ENCODE measurements around the gene RNF5.
A peak's percentile ranks its signal among the peaks of the same experiment; 100 is the strongest.

RNF5 gene

DNA sequence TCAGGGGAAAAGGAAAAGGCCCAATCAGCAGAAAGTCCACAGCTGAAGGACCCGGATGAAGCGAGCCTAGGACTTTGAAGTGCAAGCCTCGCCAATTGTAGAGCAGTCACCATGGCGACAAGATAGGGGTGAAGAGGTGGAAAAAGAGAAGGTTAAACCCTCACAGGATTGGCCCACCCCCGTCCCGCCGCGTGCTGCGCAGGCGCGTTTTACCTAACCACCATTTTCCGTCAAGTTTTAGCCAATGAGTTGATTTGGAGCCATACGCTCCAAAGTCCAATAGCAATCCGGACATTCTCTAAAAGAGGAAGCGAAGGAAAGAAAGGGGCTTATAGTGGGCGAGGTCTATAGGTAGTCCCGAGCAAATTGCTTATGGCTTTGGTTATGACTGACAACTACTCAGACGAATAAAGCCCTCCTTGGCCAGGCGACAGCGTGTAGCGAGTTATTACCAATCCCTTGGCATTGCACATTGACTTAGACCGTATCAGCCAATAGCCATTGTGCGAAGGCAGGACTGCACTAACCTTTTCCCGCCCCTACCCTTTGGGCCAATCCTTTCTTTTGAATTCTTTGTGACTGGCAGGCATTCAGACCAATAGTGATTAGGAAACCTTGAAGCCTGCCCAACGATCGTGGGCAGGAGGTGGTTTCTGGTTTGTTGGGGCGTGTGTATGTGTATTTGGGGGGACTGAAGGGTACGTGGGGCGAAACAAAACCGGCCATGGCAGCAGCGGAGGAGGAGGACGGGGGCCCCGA, at the start of gene RNF5:
TSS of gene RNF5 (plus strand) at position 618 of the 759 bp plus-strand sequence. CDS start at position 725, 107 bp downstream.
- Mint-ChIP-seq H3K4me3 (peak within 1 kb of the TSS; percentile 93), H3K36me3 (ENCODE audit: low read depth) (peaks cover 23% of the 10 kb centered on the region), H3K9me3 (no peaks in the 10 kb centered on the region), H3K27ac (peak within 1 kb of the TSS; percentile 90), H3K4me1 (peaks cover 75% of the 10 kb centered on the region), H3K27me3 (ENCODE audit: low read depth, poor library complexity) (no peaks in the 10 kb centered on the region)
- DNase-seq = peak; percentile 89
- TF ChIP-seq, protein P1, sequence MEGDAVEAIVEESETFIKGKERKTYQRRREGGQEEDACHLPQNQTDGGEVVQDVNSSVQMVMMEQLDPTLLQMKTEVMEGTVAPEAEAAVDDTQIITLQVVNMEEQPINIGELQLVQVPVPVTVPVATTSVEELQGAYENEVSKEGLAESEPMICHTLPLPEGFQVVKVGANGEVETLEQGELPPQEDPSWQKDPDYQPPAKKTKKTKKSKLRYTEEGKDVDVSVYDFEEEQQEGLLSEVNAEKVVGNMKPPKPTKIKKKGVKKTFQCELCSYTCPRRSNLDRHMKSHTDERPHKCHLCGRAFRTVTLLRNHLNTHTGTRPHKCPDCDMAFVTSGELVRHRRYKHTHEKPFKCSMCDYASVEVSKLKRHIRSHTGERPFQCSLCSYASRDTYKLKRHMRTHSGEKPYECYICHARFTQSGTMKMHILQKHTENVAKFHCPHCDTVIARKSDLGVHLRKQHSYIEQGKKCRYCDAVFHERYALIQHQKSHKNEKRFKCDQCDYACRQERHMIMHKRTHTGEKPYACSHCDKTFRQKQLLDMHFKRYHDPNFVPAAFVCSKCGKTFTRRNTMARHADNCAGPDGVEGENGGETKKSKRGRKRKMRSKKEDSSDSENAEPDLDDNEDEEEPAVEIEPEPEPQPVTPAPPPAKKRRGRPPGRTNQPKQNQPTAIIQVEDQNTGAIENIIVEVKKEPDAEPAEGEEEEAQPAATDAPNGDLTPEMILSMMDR (IDR thresholded peaks at IDR 0.05) = no peak

DNA sequence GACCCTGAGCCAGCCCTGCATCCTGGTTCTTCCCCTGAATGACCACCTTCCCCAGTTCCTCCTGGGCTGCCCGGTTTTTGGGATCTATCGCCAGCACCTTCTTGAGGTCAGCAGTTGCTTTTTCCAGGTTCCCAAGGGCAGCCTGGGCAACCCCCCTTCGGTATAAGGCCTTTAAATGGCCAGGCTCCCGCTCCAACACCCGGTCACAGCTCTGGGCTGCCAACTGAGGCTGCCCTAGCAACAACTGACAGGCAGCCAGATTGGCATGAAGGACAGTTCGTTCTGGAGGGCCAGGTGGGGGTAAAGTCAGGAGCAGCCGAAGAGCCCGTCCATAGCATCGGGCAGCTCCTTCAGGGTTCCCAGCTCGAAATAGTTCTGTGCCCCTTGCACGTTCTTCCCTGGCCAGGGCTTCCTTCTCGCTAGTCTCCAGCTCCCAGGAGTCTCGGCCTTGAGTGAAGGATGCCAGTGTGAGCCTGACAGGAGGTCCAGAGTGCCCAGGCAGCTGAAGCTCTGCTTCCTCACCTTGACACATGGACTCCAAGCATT, 49.4 kb upstream of the RNF5 start:
- peaks cover 52% of the 10 kb centered on the region for H3K4me1 Mint-ChIP-seq
- peaks cover 14% of the 10 kb centered on the region for H3K27me3 Mint-ChIP-seq (ENCODE audit: low read depth, poor library complexity)
- TF ChIP-seq, protein P1 (IDR thresholded peaks at IDR 0.05) = no peak
- peak overlapping the region; percentile 100 for H3K27ac Mint-ChIP-seq
- peaks cover 17% of the 10 kb centered on the region for H3K36me3 Mint-ChIP-seq (ENCODE audit: low read depth)
- no peak for DNase-seq
- no peaks in the 10 kb centered on the region for H3K9me3 Mint-ChIP-seq
- H3K4me3 Mint-ChIP-seq = peak overlapping the region; percentile 100

DNA sequence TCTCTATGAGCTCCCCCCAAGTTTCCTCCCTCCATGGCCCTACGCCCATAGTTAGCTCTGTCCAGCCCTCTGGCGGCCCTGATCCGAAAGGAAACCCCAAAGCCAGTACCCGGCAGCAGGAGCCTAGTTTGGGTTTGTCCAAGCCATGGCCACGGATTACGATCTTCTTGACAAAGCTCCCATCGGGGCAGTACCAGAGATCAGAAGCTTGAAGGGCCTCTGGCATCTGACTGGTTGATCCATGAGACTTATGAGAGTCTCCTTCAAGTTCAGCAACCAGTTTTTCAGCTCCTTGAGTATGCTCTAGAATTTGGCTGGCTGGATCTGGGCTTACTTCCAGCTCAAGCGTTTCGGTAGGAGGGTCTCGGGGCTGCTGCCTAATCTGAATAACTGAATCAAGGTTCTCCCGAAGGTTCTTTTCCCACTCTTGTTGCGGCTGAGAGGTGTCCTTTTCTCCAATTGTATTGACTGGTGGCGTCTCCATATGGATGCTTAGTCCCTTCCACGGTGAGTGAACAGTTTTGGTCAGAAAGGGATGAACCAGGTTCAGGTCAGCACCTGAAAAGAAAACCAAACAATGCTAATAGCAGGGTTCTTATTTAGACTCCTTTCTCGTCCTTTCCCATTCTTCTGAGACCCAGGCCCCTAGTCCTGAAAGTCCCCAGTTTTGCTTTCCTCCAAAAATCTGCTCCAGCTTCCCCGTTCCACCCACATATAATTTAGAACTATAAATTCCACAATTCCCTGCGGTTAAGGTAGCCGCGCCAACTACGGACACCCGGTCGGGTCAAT, 48.7 kb upstream of the RNF5 start:
- Mint-ChIP-seq H3K4me3 (peak overlapping the region; percentile 97), H3K27ac (peak overlapping the region; percentile 88), H3K27me3 (ENCODE audit: low read depth, poor library complexity) (peaks cover 21% of the 10 kb centered on the region), H3K9me3 (no peaks in the 10 kb centered on the region), H3K36me3 (ENCODE audit: low read depth) (peaks cover 10% of the 10 kb centered on the region), H3K4me1 (peaks cover 52% of the 10 kb centered on the region)
- TF ChIP-seq, protein P1 (IDR thresholded peaks at IDR 0.05) = no peak
- no peak for DNase-seq

DNA sequence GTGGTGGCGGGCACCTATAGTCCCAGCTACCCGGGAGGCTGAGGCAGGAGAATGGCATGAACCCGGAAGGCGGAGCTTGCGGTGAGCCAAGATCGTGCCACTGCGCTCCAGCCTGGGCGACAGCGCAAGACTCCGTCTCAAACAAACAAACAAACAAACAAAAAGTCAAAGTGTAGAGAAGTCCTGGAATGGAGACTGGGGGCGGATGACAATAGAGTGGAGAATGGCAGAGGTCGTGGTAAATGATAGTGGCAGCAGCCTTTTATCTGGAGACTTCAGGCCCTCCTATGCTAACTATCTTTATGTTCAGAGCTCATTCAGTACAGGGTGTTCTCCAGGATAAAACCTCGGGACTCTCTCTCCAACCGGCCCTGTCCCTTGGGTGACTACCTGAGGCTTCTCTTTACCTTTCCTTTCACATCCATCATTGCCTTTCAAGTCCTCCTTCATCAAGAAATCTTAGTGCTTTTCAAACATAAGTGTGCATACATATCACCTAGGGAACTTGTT, 46.7 kb upstream of the RNF5 start:
- peak overlapping the region; percentile 62 for H3K4me3 Mint-ChIP-seq
- no peak for DNase-seq
- TF ChIP-seq, protein P1 (IDR thresholded peaks at IDR 0.05) = no peak
- peaks cover 48% of the 10 kb centered on the region for H3K4me1 Mint-ChIP-seq
- H3K9me3 Mint-ChIP-seq = no peaks in the 10 kb centered on the region
- H3K27ac Mint-ChIP-seq = no peak overlapping the region
- no peaks in the 10 kb centered on the region for H3K36me3 Mint-ChIP-seq (ENCODE audit: low read depth)
- H3K27me3 Mint-ChIP-seq (ENCODE audit: low read depth, poor library complexity) = peaks cover 40% of the 10 kb centered on the region

DNA sequence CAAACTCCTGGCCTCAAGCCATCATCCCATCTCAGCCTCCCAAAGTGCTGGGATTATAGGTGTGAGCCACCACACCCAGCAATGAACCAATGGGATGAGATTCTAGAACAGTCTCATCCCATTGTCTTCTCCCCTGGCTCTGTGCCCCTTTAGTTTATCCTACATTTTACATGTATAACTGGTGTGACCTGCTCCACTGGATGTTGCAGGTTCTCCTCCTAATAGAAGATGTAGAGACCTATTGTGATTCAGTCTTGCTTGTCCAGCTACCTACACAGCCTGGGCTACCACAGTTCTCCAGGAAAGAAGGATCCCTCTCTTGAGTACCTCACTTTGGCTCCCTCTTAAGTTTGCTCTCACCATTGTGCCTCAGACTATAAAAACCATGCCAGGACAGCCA, 46.1 kb upstream of the RNF5 start:
- Mint-ChIP-seq H3K27me3 (ENCODE audit: low read depth, poor library complexity) (peaks cover 40% of the 10 kb centered on the region), H3K36me3 (ENCODE audit: low read depth) (no peaks in the 10 kb centered on the region), H3K9me3 (no peaks in the 10 kb centered on the region), H3K27ac (no peak overlapping the region), H3K4me3 (peak overlapping the region; percentile 51), H3K4me1 (peaks cover 42% of the 10 kb centered on the region)
- TF ChIP-seq, protein P1 (IDR thresholded peaks at IDR 0.05) = no peak
- no peak for DNase-seq
